H1 (cell line): ENCODE measurements around the gene COL25A1. TPM values are rescaled to one million over a fixed set of nuclear protein-coding genes. Genes with fewer than 3 reads are reported as not detected.

Experiments
- CTCF ChIA-PET: fragments of 300-600 bp; sonication (Branson Sonifier 250); formaldehyde crosslinking; loops from one replicate; lab custom pipeline; 2021; ENCODE audit not compliant: partially characterized antibody; lab: Charles Lee
- POLR2A ChIA-PET: fragments of 300-600 bp; sonication (Branson Sonifier 250); formaldehyde crosslinking; loops from one replicate; lab custom pipeline; 2021; ENCODE audit warnings: inconsistent platforms; ENCODE audit not compliant: partially characterized antibody; lab: Charles Lee
- DNase-seq, 2 experiments: peaks; one replicate each; pipeline versions ENCODE4 v3.0.0 to v3.0.0-alpha.2; 2010 to 2022; ENCODE audit warnings: low spot score in 2 of 2, low read depth in 1 of 2, mixed read lengths in 1 of 2
- FAIRE-seq: peaks from 2 replicates; lab custom pipeline; 2011; peaks lifted over from hg19 to GRCh38; lab: Jason Lieb, UNC
- H2AFZ ChIP-seq: 2 replicates; pipeline ENCODE4 v1.8.1; 2012; ENCODE audit warnings: low read length, inconsistent platforms
- H2AK5ac ChIP-seq: 2 replicates; pipeline ENCODE4 v1.6.1; 2013; ENCODE audit warnings: low read depth, low read length
- H2BK120ac ChIP-seq: replicated peaks from 2 replicates; pipeline ENCODE3; 2013; ENCODE audit warnings: low read depth, low read length, inconsistent platforms
- H2BK12ac ChIP-seq: 2 replicates; pipeline ENCODE4 v1.6.1; 2013; ENCODE audit warnings: low read depth, low read length
- H2BK15ac ChIP-seq: 2 replicates; pipeline ENCODE4 v1.6.1; 2013; ENCODE audit warnings: low read length
- H2BK20ac ChIP-seq: 2 replicates; pipeline ENCODE4 v1.6.1; 2013; ENCODE audit warnings: low read length
- H2BK5ac ChIP-seq: 2 replicates; pipeline ENCODE4 v1.6.1; 2013; ENCODE audit warnings: low read depth, low read length
- H3K14ac ChIP-seq: 2 replicates; pipeline ENCODE4 v1.6.1; 2013; ENCODE audit warnings: inconsistent platforms; ENCODE audit not compliant: insufficient read length
- H3K18ac ChIP-seq: 2 replicates; pipeline ENCODE4 v1.6.1; 2013; ENCODE audit warnings: low read length; ENCODE audit errors: extremely low read depth
- H3K23ac ChIP-seq: 2 replicates; pipeline ENCODE4 v1.6.1; 2013; ENCODE audit warnings: inconsistent platforms; ENCODE audit not compliant: insufficient read length
- H3K23me2 ChIP-seq: 2 replicates; pipeline ENCODE4 v1.6.1; 2013; ENCODE audit warnings: low read depth, low read length
- H3K27ac ChIP-seq: 2 replicates; pipeline ENCODE4 v1.6.1; 2011; ENCODE audit warnings: low read depth, low read length, inconsistent platforms
- H3K27me3 ChIP-seq, 4 experiments: replicated peaks in 1 of 4; 1 replicate in 1 of 4; 2 replicates in 3 of 4; pipeline versions ENCODE4 v1.6.1 to v1.8.1; 2011 to 2013; ENCODE audit warnings: low read length in 3 of 4, mild to moderate bottlenecking in 3 of 4, inconsistent platforms in 2 of 4, mixed read lengths in 2 of 4, moderate library complexity in 1 of 4; ENCODE audit not compliant: control insufficient read depth in 3 of 4, insufficient read depth in 3 of 4; ENCODE audit errors: extremely low read depth in 1 of 4
- H3K36me3 ChIP-seq, 4 experiments: 2 replicates each; pipeline versions ENCODE4 v1.6.1 to v1.8.1; 2011 to 2013; ENCODE audit warnings: mild to moderate bottlenecking in 4 of 4, low read length in 3 of 4, moderate library complexity in 2 of 4, control low read depth in 1 of 4, inconsistent platforms in 1 of 4; ENCODE audit not compliant: insufficient read depth in 4 of 4, control insufficient read depth in 2 of 4
- H3K4ac ChIP-seq: replicated peaks from 2 replicates; pipeline ENCODE3; 2013; ENCODE audit warnings: low read length, low read depth, mixed read lengths, inconsistent platforms; ENCODE audit not compliant: insufficient read length
- H3K4me1 ChIP-seq, 4 experiments: replicated peaks in 1 of 4; 1 replicate in 1 of 4; 2 replicates in 3 of 4; pipeline versions ENCODE4 v1.6.1 to v1.8.1; 2011 to 2013; ENCODE audit warnings: low read length in 3 of 4, inconsistent platforms in 2 of 4, mixed read lengths in 1 of 4; ENCODE audit not compliant: insufficient read depth in 4 of 4, control insufficient read depth in 3 of 4
- H3K4me2 ChIP-seq, 2 experiments: 2 replicates each; pipeline versions ENCODE4 v1.6.1 to v1.8.1; 2011 to 2013; ENCODE audit warnings: low read depth in 2 of 2, low read length in 2 of 2, control low read depth in 1 of 2, inconsistent platforms in 1 of 2, mild to moderate bottlenecking in 1 of 2; ENCODE audit not compliant: insufficient read depth in 1 of 2
- H3K4me3 ChIP-seq, 4 experiments: fragments of 200-600, 300-600 bp in 1 of 4; sonication (generic), shearing (Covaris generic), sonication (Bioruptor Twin) in 1 of 4; 2 replicates each; pipeline versions ENCODE4 v1.5.1 to v1.8.1; 2011 to 2016; ENCODE audit warnings: low read length in 4 of 4, low read depth in 3 of 4, control low read depth in 2 of 4, inconsistent platforms in 2 of 4, mild to moderate bottlenecking in 2 of 4, mixed read lengths in 1 of 4, moderate library complexity in 1 of 4; ENCODE audit not compliant: insufficient read depth in 2 of 4; ENCODE audit errors: extremely low read depth in 1 of 4
- H3K56ac ChIP-seq: replicated peaks from 2 replicates; pipeline ENCODE3; 2013; ENCODE audit warnings: low read depth, mild to moderate bottlenecking, mixed read lengths, low read length, inconsistent platforms; ENCODE audit not compliant: insufficient read length
- H3K79me1 ChIP-seq: 2 replicates; pipeline ENCODE4 v1.6.1; 2013; ENCODE audit warnings: low read depth, low read length, control low read depth
- H3K79me2 ChIP-seq, 2 experiments: 2 replicates each; pipeline versions ENCODE4 v1.6.1 to v1.8.1; 2012 to 2013; ENCODE audit warnings: low read length in 2 of 2, mild to moderate bottlenecking in 2 of 2, inconsistent platforms in 1 of 2; ENCODE audit not compliant: insufficient read depth in 2 of 2, control insufficient read depth in 1 of 2
- H3K9ac ChIP-seq, 4 experiments: replicated peaks in 1 of 4; 1 replicate in 1 of 4; 2 replicates in 3 of 4; pipeline versions ENCODE4 v1.6.1 to v1.8.1; 2011 to 2013; ENCODE audit warnings: low read depth in 3 of 4, low read length in 3 of 4, control low read depth in 2 of 4, mild to moderate bottlenecking in 2 of 4, moderate library complexity in 2 of 4, inconsistent platforms in 1 of 4; ENCODE audit errors: extremely low read depth in 1 of 4
- H3K9me3 ChIP-seq, 2 experiments: 2 replicates each; pipeline versions ENCODE4 v1.6.1 to v1.8.1; 2012 to 2013; ENCODE audit warnings: mild to moderate bottlenecking in 2 of 2, moderate library complexity in 2 of 2, control low read depth in 1 of 2, inconsistent platforms in 1 of 2, low read depth in 1 of 2, low read length in 1 of 2, mixed read lengths in 1 of 2; ENCODE audit not compliant: insufficient read depth in 2 of 2
- H4K20me1 ChIP-seq, 2 experiments: replicated peaks in 1 of 2; 2 replicates each; pipeline versions ENCODE3 to v1.8.1; 2011 to 2013; ENCODE audit warnings: inconsistent platforms in 2 of 2, low read length in 2 of 2, mild to moderate bottlenecking in 1 of 2; ENCODE audit not compliant: insufficient read depth in 2 of 2, control insufficient read depth in 1 of 2
- H4K5ac ChIP-seq: 2 replicates; pipeline ENCODE4 v1.6.1; 2013; ENCODE audit warnings: low read length, low read depth, mixed read lengths, inconsistent platforms; ENCODE audit not compliant: insufficient read length
- H4K8ac ChIP-seq: 2 replicates; pipeline ENCODE4 v1.8.0; 2013; ENCODE audit warnings: mild to moderate bottlenecking, moderate library complexity, low read length, inconsistent platforms; ENCODE audit not compliant: insufficient read depth; ENCODE audit errors: extremely low read depth
- H4K91ac ChIP-seq: replicated peaks from 2 replicates; pipeline ENCODE3; 2013; ENCODE audit warnings: low read length, mixed read lengths, inconsistent platforms; ENCODE audit not compliant: insufficient read length
- EP300 ChIP-seq, 2 experiments: IDR thresholded peaks; 1 replicate in 1 of 2; 2 replicates in 1 of 2; pipeline ENCODE4 v1.6.1; 2011 to 2012; ENCODE audit warnings: low read depth in 2 of 2, low read length in 2 of 2, mild to moderate bottlenecking in 2 of 2, borderline replicate concordance in 1 of 2, inconsistent platforms in 1 of 2, moderate library complexity in 1 of 2
- WGBS, 2 experiments: shearing (Covaris generic) in 1 of 2; methylation state at CpG; one replicate each; pipeline versions ENCODE4 v1.1.6 to v1.1.7; 2013 to 2015; ENCODE audit warnings: low lambda C conversion rate in 2 of 2, mixed read lengths in 2 of 2, inconsistent platforms in 1 of 2, low coverage in 1 of 2, missing lambda C conversion rate in 1 of 2; ENCODE audit not compliant: insufficient replicate concordance in 2 of 2, insufficient coverage in 1 of 2, insufficient read length in 1 of 2; ENCODE audit errors: extremely low coverage in 1 of 2, missing lambda C conversion rate in 1 of 2; 5-methylcytosine and 5-hydroxymethylcytosine counted together
- polyA plus RNA-seq, 7 experiments: library from polyadenylated mRNA; depleted of rRNA in 3 of 7; stranded (reverse) in 5 of 7; unstranded in 2 of 7; fragments of >200 nt in 5 of 7; fragments of 200-250 nt in 2 of 7; gene quantifications; 1 replicate in 5 of 7; 2 replicates in 1 of 7; 4 replicates in 1 of 7; pipeline versions ENCODE4 v1.2.1 to v1.2.3, GENCODE V29; 2011 to 2013; ENCODE audit warnings: missing spikeins in 2 of 7, mixed read lengths in 2 of 7
- total RNA-seq: library from RNA; stranded (reverse); fragmentation: NEBNext Ultra II Directional; extraction: Animal tissue kit (Norgen Biotek cat#: 25700); gene quantifications from 2 replicates; pipeline ENCODE4 v1.2.1, GENCODE V29; 2021

COL25A1 gene
- total and polyA plus RNA-seq, 2 of the 8 experiments (the other 6 are each of a cell fraction or from before 2014, with no cell fraction given) = 1.1 to 8.3 TPM

DNA sequence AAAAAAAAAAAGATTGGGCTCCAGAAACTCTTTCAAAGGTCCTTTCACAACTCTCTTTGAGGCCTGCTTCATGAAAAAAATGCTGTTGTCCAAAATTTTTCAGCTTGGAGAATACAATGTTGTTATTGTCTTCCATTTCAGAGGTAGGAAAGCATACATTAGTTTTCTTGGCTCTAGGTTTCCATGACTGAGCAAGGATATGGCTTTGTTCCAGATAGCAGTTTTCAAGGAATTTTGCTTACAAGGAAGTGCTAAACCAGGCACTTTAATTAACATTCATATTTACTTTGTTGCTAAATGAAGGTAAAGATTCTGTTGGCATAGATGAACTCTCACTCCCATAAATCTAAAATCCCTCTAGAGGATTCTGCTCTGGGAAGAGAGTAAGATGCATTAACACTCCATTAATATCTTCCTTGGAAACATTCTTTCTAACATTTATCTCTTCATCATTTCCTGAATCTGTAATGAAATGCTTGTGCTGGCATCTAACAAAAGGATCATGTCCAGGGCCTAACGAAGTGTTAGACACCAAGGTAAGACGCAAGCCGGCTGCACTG lies 118.4 kb downstream of the COL25A1 start:
- no peak overlapping the region for H2AK5ac ChIP-seq
- H3K79me2 ChIP-seq = no peaks in the 10 kb centered on the region
- FAIRE-seq (no peak), DNase-seq (no peak)
- H3K4me3 ChIP-seq = no peak overlapping the region
- no peak overlapping the region for H3K14ac ChIP-seq
- no peaks in the 10 kb centered on the region for H3K27me3 ChIP-seq
- H3K18ac ChIP-seq = no peak overlapping the region
- no peak overlapping the region for H3K27ac ChIP-seq
- H3K56ac ChIP-seq = no peak overlapping the region
- H3K36me3 ChIP-seq = no peaks in the 10 kb centered on the region; a peak in 1 of 8 replicates
- H4K8ac ChIP-seq = no peak overlapping the region
- no peak overlapping the region for H2BK15ac ChIP-seq
- no peak overlapping the region for H3K23ac ChIP-seq
- no peak overlapping the region for H4K91ac ChIP-seq
- ChIA-PET CTCF (interaction anchor here (1.3 kb wide), 1 partner anchor 8 kb away, joined by 4 read pairs; no protein-coding TSS in a partner anchor), POLR2A (no interaction called here)
- H3K4ac ChIP-seq = no peak overlapping the region
- H2AFZ ChIP-seq = no peak overlapping the region
- no peak overlapping the region for H2BK5ac ChIP-seq
- no peak overlapping the region for H3K9ac ChIP-seq
- no peaks in the 10 kb centered on the region for H3K79me1 ChIP-seq
- no peaks in the 10 kb centered on the region for H3K23me2 ChIP-seq
- H2BK20ac ChIP-seq = no peak overlapping the region
- H3K9me3 ChIP-seq = peaks cover 0 to 3% of the 10 kb centered on the region in 2 experiments; a peak in 2 of 4 replicates
- 95% methylated on average over 3 of the region's 3 CpGs; no CpG with 5 or more reads in 1 of the 2 experiments for WGBS, 2 experiments
- H4K20me1 ChIP-seq = no peaks in the 10 kb centered on the region
- H2BK120ac ChIP-seq = no peak overlapping the region
- no peak overlapping the region for H4K5ac ChIP-seq
- peaks cover 0 to 6% (median 5%) of the 10 kb centered on the region in 4 experiments; a peak in 4 of 7 replicates for H3K4me1 ChIP-seq
- H3K4me2 ChIP-seq = no peak overlapping the region
- no peak for TF ChIP-seq EP300 (IDR thresholded peaks at IDR 0.05; ENCODE audit: borderline replicate concordance in 1 of 2, low read depth in 2 of 2, low read length in 2 of 2)
- no peak overlapping the region for H2BK12ac ChIP-seq
